ENCODE measurements around the gene SNX33. TPM values are rescaled to one million over a fixed set of nuclear protein-coding genes. Genes with fewer than 3 reads are reported as not detected.
"Not testable (repeated sequence)": the region's sequence is repeated elsewhere in the genome, so short reads cannot be mapped to it uniquely, and the experiment has no call there.

The SNX33 gene
- total RNA-seq, 4 donors from 2014 or later = 20.3 to 36.4 (median 25.9) TPM

DNA sequence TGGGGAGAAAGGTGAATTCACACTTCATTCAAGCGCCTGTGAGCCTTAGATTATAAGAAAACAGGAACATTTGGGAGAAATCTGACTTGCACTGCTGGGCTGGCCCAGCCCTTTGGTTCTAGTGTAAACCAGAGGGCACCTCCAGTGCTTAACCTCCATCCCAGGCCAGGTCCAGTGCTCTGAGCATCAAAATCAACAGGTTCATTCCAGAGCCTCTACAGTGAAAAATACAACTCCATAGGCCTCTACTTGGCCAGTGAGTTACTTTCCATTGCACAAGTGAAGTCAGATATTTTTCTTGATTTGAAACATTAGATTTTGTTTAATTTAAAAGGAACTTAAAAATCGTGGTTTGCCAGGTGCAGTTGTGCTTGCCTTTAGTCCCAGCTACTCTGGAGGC is 25.2 kb upstream of the SNX33 start:
- intact Hi-C loops (cut with DNase I) = no loop called here
- 67 to 83% methylated on average over 2 of the region's 2 CpGs for WGBS, 2 donors
- H3K27ac ChIP-seq = no peak overlapping the region
- H3K36me3 ChIP-seq = peaks cover 0 to 27% (median 5%) of the 10 kb centered on the region in 3 donors
- H3K4me3 ChIP-seq = no peak overlapping the region
- no peaks in the 10 kb centered on the region for H3K27me3 ChIP-seq
- DNase-seq = no peak
- TF ChIP-seq CTCF (IDR thresholded peaks at IDR 0.05) (no peak), POLR2A (IDR thresholded peaks at IDR 0.05) (no peak)
- no peaks in the 10 kb centered on the region for H3K9me3 ChIP-seq
- H3K4me1 ChIP-seq = peaks cover 16 to 60% (median 30%) of the 10 kb centered on the region in 3 donors

GRCh38 chr15:75625542-75626347 is 22.0 kb upstream of the SNX33 start, which contains the start of gene SNUPN:
TSS of gene SNUPN (minus strand) at chr15:75625725. CDS start at chr15:75621051, 4,674 bp downstream.
- H3K36me3 ChIP-seq = no peaks in the 10 kb centered on the region
- peak within 1 kb of the TSS; percentile 91 to 98 (median 94) for H3K27ac ChIP-seq
- H3K4me3 ChIP-seq = peak within 1 kb of the TSS; percentile 79 to 93 (median 85)
- no peaks in the 10 kb centered on the region for H3K27me3 ChIP-seq
- peak; percentile 78 for DNase-seq
- intact Hi-C loops (cut with DNase I) = no loop called here
- WGBS, 2 donors = 1 to 2% methylated on average over 18 to 20 of the region's 47 CpGs
- H3K4me1 ChIP-seq = peaks cover 9 to 51% (median 19%) of the 10 kb centered on the region in 3 donors
- no peaks in the 10 kb centered on the region for H3K9me3 ChIP-seq
- TF ChIP-seq CTCF (IDR thresholded peaks at IDR 0.05) = peak in 1 of 6 experiments; percentile 32
- peak in 3 of 4 donors; percentile 6 to 53 (median 42) for TF ChIP-seq POLR2A (IDR thresholded peaks at IDR 0.05)

DNA sequence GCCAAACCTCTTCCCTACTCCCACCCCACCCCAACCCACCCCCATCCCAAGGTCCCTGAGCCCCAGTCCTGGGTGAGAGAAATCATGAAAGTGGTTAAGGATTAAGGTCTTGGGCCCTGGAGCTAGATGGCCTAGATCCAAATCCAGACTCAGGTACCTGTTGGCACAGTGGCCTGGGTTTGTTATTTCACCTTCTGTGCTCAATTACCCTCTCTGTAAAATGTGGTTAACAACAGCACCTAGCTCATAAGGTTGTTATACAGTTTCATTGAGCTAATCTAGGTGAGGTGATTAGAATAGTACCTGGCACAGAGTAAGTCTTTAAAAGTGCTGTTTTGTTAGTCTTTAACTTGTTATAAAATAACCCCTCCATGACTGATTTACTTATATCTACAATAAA is 15.8 kb upstream of the SNX33 start:
- no peaks in the 10 kb centered on the region for H3K9me3 ChIP-seq
- H3K4me3 ChIP-seq = no peak overlapping the region
- peak overlapping the region in 3 of 4 donors; percentile 26 to 55 (median 53) for H3K27ac ChIP-seq
- H3K27me3 ChIP-seq = no peaks in the 10 kb centered on the region
- peaks cover under 1 to 47% (median 7%) of the 10 kb centered on the region in 3 donors for H3K4me1 ChIP-seq
- peaks cover 0 to 4% (median 0%) of the 10 kb centered on the region in 3 donors for H3K36me3 ChIP-seq
- intact Hi-C loops (cut with DNase I) = no loop called here
- no peak for DNase-seq
- TF ChIP-seq POLR2A (IDR thresholded peaks at IDR 0.05) (no peak), CTCF (IDR thresholded peaks at IDR 0.05) (no peak)

DNA sequence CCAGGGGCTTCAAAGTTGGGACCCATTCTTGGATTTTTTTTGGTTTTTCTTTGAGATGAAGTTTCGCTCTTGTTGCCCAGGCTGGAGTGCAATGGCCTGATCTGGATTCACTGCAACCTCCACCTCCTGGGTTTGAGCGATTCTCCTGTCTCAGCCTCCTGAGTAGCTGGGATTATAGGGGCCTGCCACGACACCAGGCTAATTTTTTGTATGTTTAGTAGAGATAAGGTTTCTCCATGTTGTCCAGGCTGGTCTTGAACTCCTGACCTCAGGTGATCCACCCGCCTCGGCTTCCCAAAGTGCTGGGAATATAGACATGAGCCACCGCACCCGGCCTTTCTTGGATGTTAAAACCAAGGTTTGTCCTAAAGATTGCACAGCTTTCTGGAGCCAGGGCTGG is 13.8 kb upstream of the SNX33 start:
- WGBS, 2 donors = 93 to 97% methylated on average over 2 to 6 of the region's 7 CpGs
- Histone ChIP-seq H3K36me3 (peaks cover 0 to 10% (median 0%) of the 10 kb centered on the region in 3 donors), H3K4me1 (peaks cover 17 to 54% (median 25%) of the 10 kb centered on the region in 3 donors)
- H3K27me3 ChIP-seq; H3K4me3 ChIP-seq; DNase-seq; intact Hi-C loops (cut with DNase I); H3K9me3 ChIP-seq; H3K27ac ChIP-seq: not testable (repeated sequence)

- Histone ChIP-seq H3K9me3 (no peaks in the 10 kb centered on the region), H3K4me3 (no peak overlapping the region), H3K27ac (peak overlapping the region in 2 of 4 donors; percentile 93 to 98), H3K27me3 (no peaks in the 10 kb centered on the region), H3K36me3 (peaks cover 0 to 10% (median 0%) of the 10 kb centered on the region in 3 donors), H3K4me1 (peaks cover 28 to 68% (median 28%) of the 10 kb centered on the region in 3 donors)
- intact Hi-C loops (cut with DNase I) = no loop called here
- TF ChIP-seq POLR2A (IDR thresholded peaks at IDR 0.05) = no peak
- no peak for TF ChIP-seq CTCF (IDR thresholded peaks at IDR 0.05)
- WGBS, 2 donors = 67 to 73% methylated on average over 6 of the region's 6 CpGs
- DNase-seq = no peak
Observed at GRCh38 chr15:75636026-75636425, 11.7 kb upstream of the SNX33 start.
